Testis (tissue), 2 donors: Measurements from ENCODE around the gene BDKRB1.

ENCODE experiments used
- POLR2A ChIP-seq: fragments of 450-650 bp; IDR thresholded peaks from one replicate; pipeline ENCODE4 v1.6.1; 2017; ENCODE audit warnings: antibody characterized with exemption, mild to moderate bottlenecking, moderate library complexity
- TF ChIP-seq, protein P1 (sequence below), 3 experiments: fragments of 450-650 bp in 2 of 3; fragments of 200-600 bp in 1 of 3; sonication (generic) in 1 of 3; IDR thresholded peaks; one replicate each; pipeline ENCODE4 v1.5.1; 2016 to 2019; ENCODE audit warnings: antibody characterized with exemption in 3 of 3, mild to moderate bottlenecking in 2 of 3, moderate library complexity in 1 of 3

DNA sequence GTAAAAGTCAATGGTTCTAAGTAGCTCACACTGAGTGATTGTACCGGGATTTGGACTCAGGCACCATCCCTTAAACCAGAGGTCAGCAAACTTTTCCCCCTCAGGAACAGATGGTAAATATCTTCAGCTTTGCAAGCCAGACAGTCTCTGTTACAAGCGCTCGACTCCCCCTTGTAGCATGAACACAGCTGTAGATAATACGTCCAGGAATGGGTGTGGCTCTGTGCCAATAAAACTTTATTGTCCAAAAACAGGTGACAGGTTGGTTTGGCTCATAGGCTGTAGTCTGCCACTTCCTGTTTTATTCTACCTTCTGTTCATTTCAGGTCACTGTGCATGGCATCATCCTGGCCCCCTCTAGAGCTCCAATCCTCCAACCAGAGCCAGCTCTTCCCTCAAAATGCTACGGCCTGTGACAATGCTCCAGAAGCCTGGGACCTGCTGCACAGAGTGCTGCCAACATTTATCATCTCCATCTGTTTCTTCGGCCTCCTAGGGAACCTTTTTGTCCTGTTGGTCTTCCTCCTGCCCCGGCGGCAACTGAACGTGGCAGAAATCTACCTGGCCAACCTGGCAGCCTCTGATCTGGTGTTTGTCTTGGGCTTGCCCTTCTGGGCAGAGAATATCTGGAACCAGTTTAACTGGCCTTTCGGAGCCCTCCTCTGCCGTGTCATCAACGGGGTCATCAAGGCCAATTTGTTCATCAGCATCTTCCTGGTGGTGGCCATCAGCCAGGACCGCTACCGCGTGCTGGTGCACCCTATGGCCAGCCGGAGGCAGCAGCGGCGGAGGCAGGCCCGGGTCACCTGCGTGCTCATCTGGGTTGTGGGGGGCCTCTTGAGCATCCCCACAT lies 7.6 kb downstream of the BDKRB1 start:
- no peak for TF ChIP-seq POLR2A
- TF ChIP-seq, protein P1, sequence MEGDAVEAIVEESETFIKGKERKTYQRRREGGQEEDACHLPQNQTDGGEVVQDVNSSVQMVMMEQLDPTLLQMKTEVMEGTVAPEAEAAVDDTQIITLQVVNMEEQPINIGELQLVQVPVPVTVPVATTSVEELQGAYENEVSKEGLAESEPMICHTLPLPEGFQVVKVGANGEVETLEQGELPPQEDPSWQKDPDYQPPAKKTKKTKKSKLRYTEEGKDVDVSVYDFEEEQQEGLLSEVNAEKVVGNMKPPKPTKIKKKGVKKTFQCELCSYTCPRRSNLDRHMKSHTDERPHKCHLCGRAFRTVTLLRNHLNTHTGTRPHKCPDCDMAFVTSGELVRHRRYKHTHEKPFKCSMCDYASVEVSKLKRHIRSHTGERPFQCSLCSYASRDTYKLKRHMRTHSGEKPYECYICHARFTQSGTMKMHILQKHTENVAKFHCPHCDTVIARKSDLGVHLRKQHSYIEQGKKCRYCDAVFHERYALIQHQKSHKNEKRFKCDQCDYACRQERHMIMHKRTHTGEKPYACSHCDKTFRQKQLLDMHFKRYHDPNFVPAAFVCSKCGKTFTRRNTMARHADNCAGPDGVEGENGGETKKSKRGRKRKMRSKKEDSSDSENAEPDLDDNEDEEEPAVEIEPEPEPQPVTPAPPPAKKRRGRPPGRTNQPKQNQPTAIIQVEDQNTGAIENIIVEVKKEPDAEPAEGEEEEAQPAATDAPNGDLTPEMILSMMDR (IDR thresholded peaks at IDR 0.05): no peak
